ENCODE results near the gene TMC8.
"Not testable (repeated sequence)": the region's sequence is repeated elsewhere in the genome, so short reads cannot be mapped to it uniquely, and the experiment has no call there.

The TMC8 gene

GRCh38 chr17:78168242-78168902 lies 37.8 kb downstream of the TMC8 start, which contains the start of gene SYNGR2:
Gene SYNGR2 (plus strand): TSS chr17:78168581. CDS start chr17:78168617, 36 bp downstream.
- no peaks in the 10 kb centered on the region for H3K36me3 Mint-ChIP-seq (ENCODE audit: low read depth)
- peak within 1 kb of the TSS; percentile 79 to 82 (median 81) for H3K4me3 Mint-ChIP-seq
- no peaks in the 10 kb centered on the region for H3K9me3 Mint-ChIP-seq
- peaks cover 10% of the 10 kb centered on the region for H3K27me3 Mint-ChIP-seq (ENCODE audit: low read depth)
- no peak for TF ChIP-seq CTCF (IDR thresholded peaks at IDR 0.05; ENCODE audit: unreplicated experiment in 3 of 3)
- no peak within 1 kb of the TSS for H3K27ac Mint-ChIP-seq
- H3K4me1 Mint-ChIP-seq = peaks cover 16% of the 10 kb centered on the region

- Mint-ChIP-seq H3K4me1 (peaks cover 23% of the 10 kb centered on the region), H3K4me3 (peak overlapping the region; percentile 71 to 82 (median 79)), H3K27me3 (ENCODE audit: low read depth) (peaks cover 10% of the 10 kb centered on the region), H3K27ac (no peak overlapping the region), H3K36me3 (ENCODE audit: low read depth) (peaks cover 6% of the 10 kb centered on the region), H3K9me3 (no peaks in the 10 kb centered on the region)
- TF ChIP-seq CTCF (IDR thresholded peaks at IDR 0.05; ENCODE audit: unreplicated experiment in 3 of 3) = no peak
These were observed 38.6 kb downstream of the TMC8 start for GRCh38 chr17:78168903-78169793.

- Mint-ChIP-seq H3K4me1 (peaks cover 35% of the 10 kb centered on the region), H3K4me3 (peak overlapping the region; percentile 64 to 85 (median 73)), H3K9me3 (no peaks in the 10 kb centered on the region), H3K27ac (peak overlapping the region in 1 of 3 experiments; percentile 34), H3K36me3 (ENCODE audit: low read depth) (peaks cover 6% of the 10 kb centered on the region), H3K27me3 (ENCODE audit: low read depth) (peaks cover 10% of the 10 kb centered on the region)
- no peak for TF ChIP-seq CTCF (IDR thresholded peaks at IDR 0.05; ENCODE audit: unreplicated experiment in 3 of 3)
These were observed 40.4 kb downstream of the TMC8 start for GRCh38 chr17:78170692-78171590.

GRCh38 chr17:78171591-78172248 lies 41.1 kb downstream of the TMC8 start:
- H3K36me3 Mint-ChIP-seq (ENCODE audit: low read depth); H3K9me3 Mint-ChIP-seq; H3K27ac Mint-ChIP-seq: not testable (repeated sequence)
- Mint-ChIP-seq H3K4me3 (peak overlapping the region; percentile 19 to 74 (median 40)), H3K4me1 (peaks cover 38% of the 10 kb centered on the region), H3K27me3 (ENCODE audit: low read depth) (peaks cover 10% of the 10 kb centered on the region)

- Mint-ChIP-seq H3K4me1 (peaks cover 38% of the 10 kb centered on the region), H3K36me3 (ENCODE audit: low read depth) (peaks cover 6% of the 10 kb centered on the region), H3K4me3 (peak overlapping the region; percentile 33 to 74 (median 40)), H3K27me3 (ENCODE audit: low read depth) (peaks cover 10% of the 10 kb centered on the region), H3K9me3 (no peaks in the 10 kb centered on the region), H3K27ac (peak overlapping the region; percentile 29 to 57 (median 53))
- no peak for TF ChIP-seq CTCF (IDR thresholded peaks at IDR 0.05; ENCODE audit: unreplicated experiment in 3 of 3)
These were observed 41.9 kb downstream of the TMC8 start for GRCh38 chr17:78172249-78173051.
